ENCODE data around the gene SPATA9.

Gene SPATA9

GRCh38 chr5:95623706-95624105 lies 59.1 kb downstream of the SPATA9 start:
- H3K4me3 ChIP-seq (ENCODE audit: low read depth, low read length) = no peak overlapping the region
- DNase-seq (ENCODE audit: low read depth) = no peak
- TF ChIP-seq CTCF (IDR thresholded peaks at IDR 0.05; ENCODE audit: insufficient read depth, low read depth, low read length, missing control alignments) = no peak

GRCh38 chr5:95621839-95622629 lies 60.8 kb downstream of the SPATA9 start:
- DNase-seq (ENCODE audit: low read depth) = peak; percentile 29
- H3K4me3 ChIP-seq (ENCODE audit: low read depth, low read length) = peak overlapping the region; percentile 63

GRCh38 chr5:95620870-95621838 lies 61.6 kb downstream of the SPATA9 start:
- H3K4me3 ChIP-seq (ENCODE audit: low read depth, low read length) = peak overlapping the region; percentile 63
- peak; percentile 2 for TF ChIP-seq CTCF (IDR thresholded peaks at IDR 0.05; ENCODE audit: insufficient read depth, low read depth, low read length, missing control alignments)
- DNase-seq (ENCODE audit: low read depth) = peak; percentile 59

More at GRCh38 chr5:95621839-95622629, 60.8 kb downstream of the SPATA9 start:
- no peak for TF ChIP-seq CTCF (IDR thresholded peaks at IDR 0.05; ENCODE audit: insufficient read depth, low read depth, low read length, missing control alignments)

- peak; percentile 22 for TF ChIP-seq CTCF (IDR thresholded peaks at IDR 0.05; ENCODE audit: insufficient read depth, low read depth, low read length, missing control alignments)
- H3K4me3 ChIP-seq (ENCODE audit: low read depth, low read length) = peak within 1 kb of the TSS; percentile 76
- DNase-seq (ENCODE audit: low read depth) = peak; percentile 89
Measured at GRCh38 chr5:95620030-95620869, 62.5 kb downstream of the SPATA9 start, which contains the start of gene GPR150. TSS of gene GPR150 (plus strand) at chr5:95620087. CDS start at chr5:95620276, 189 bp downstream.

GRCh38 chr5:95619514-95620029 lies 63.2 kb downstream of the SPATA9 start:
- DNase-seq (ENCODE audit: low read depth) = no peak
- peak overlapping the region; percentile 76 for H3K4me3 ChIP-seq (ENCODE audit: low read depth, low read length)
- no peak for TF ChIP-seq CTCF (IDR thresholded peaks at IDR 0.05; ENCODE audit: insufficient read depth, low read depth, low read length, missing control alignments)

- no peak overlapping the region for H3K4me3 ChIP-seq (ENCODE audit: low read depth, low read length)
- DNase-seq (ENCODE audit: low read depth) = no peak
- no peak for TF ChIP-seq CTCF (IDR thresholded peaks at IDR 0.05; ENCODE audit: insufficient read depth, low read depth, low read length, missing control alignments)
Measured at GRCh38 chr5:95619096-95619495, 63.7 kb downstream of the SPATA9 start.
